ENCODE results near the gene PIGB. TPM values are rescaled to one million over a fixed set of nuclear protein-coding genes. Genes with fewer than 3 reads are reported as not detected.
A peak's percentile ranks its signal among the peaks of the same experiment; 100 is the strongest.

The PIGB gene
- total and polyA plus RNA-seq, 2 of the 8 experiments (the other 6 are each of a cell fraction or from before 2014, with no cell fraction given), result 4.3 to 11.7 TPM

GRCh38 chr15:55277715-55278114 is 41.3 kb upstream of the PIGB start:
- no peak overlapping the region for H2BK5ac ChIP-seq (ENCODE audit: low read depth, low read length)
- H3K4me2 ChIP-seq (ENCODE audit: insufficient read depth in 1 of 2, low read depth in 2 of 2, low read length in 2 of 2), result no peak overlapping the region
- no peak overlapping the region for H2BK15ac ChIP-seq (ENCODE audit: low read length)
- H2BK12ac ChIP-seq (ENCODE audit: low read depth, low read length), result no peak overlapping the region
- TF ChIP-seq SRF (IDR thresholded peaks at IDR 0.05; ENCODE audit: low read depth, low read length), result no peak
- TF ChIP-seq CBX5 (IDR thresholded peaks at IDR 0.05; ENCODE audit: low read depth, low read length), result no peak
- TF ChIP-seq EZH2 (IDR thresholded peaks at IDR 0.05; ENCODE audit: low read depth, low read length, severe bottlenecking), result no peak
- no peak for TF ChIP-seq FOSL1 (IDR thresholded peaks at IDR 0.05; ENCODE audit: insufficient read depth, low read depth, low read length)
- TF ChIP-seq ZNF274 (IDR thresholded peaks at IDR 0.05; ENCODE audit: borderline replicate concordance, extremely low read depth, low read length), result no peak
- TF ChIP-seq BRCA1 (IDR thresholded peaks at IDR 0.05; ENCODE audit: low read depth, low read length), result no peak
- TF ChIP-seq JUND (IDR thresholded peaks at IDR 0.05; ENCODE audit: low read length), result no peak
- TF ChIP-seq EGR1 (IDR thresholded peaks at IDR 0.05; ENCODE audit: borderline replicate concordance, low read depth, low read length), result no peak
- TF ChIP-seq ATF3 (IDR thresholded peaks at IDR 0.05; ENCODE audit: insufficient read depth, low read depth, low read length), result no peak
- no peak for TF ChIP-seq BACH1 (IDR thresholded peaks at IDR 0.05; ENCODE audit: low read length)
- TF ChIP-seq TCF12 (IDR thresholded peaks at IDR 0.05; ENCODE audit: low read depth, low read length), result no peak
- no peak for TF ChIP-seq TAF7 (optimal IDR thresholded peaks at IDR 0.05; ENCODE audit: borderline replicate concordance, low read depth, low read length)
- no peak for TF ChIP-seq SP2 (IDR thresholded peaks at IDR 0.05; ENCODE audit: low read length)
- no peak for TF ChIP-seq POLR2A (IDR thresholded peaks at IDR 0.05; ENCODE audit: control extremely low read depth in 1 of 2, low read depth in 2 of 2, low read length in 2 of 2)
- TF ChIP-seq PHF8 (conservative IDR thresholded peaks at IDR 0.05; ENCODE audit: low read depth, low read length), result no peak
- no peak for TF ChIP-seq ASH2L (IDR thresholded peaks at IDR 0.05; ENCODE audit: low read length)
- H2BK120ac ChIP-seq (replicated peaks; ENCODE audit: low read depth, low read length), result no peak overlapping the region
- no peak overlapping the region for H3K27ac ChIP-seq (ENCODE audit: low read depth, low read length)
- H3K14ac ChIP-seq (ENCODE audit: insufficient read length), result peak overlapping the region; percentile 66
- H3K27me3 ChIP-seq (replicated peaks in 1 of 4; ENCODE audit: control insufficient read depth in 3 of 4, extremely low read depth in 1 of 4, insufficient read depth in 3 of 4, low read length in 3 of 4), result no peaks in the 10 kb centered on the region
- 80% methylated on average over 2 of the region's 2 CpGs; no CpG with 5 or more reads in 1 of the 2 experiments for WGBS, 2 experiments (ENCODE audit: extremely low coverage in 1 of 2, insufficient coverage in 1 of 2, insufficient read length in 1 of 2, insufficient replicate concordance in 2 of 2, low coverage in 1 of 2, low lambda C conversion rate in 2 of 2, missing lambda C conversion rate in 1 of 2)
- no peak overlapping the region for H3K4me3 ChIP-seq (ENCODE audit: extremely low read depth in 1 of 4, insufficient read depth in 2 of 4, low read depth in 3 of 4, low read length in 4 of 4)
- ChIA-PET CTCF (ENCODE audit: partially characterized antibody) (no interaction called here), POLR2A (ENCODE audit: partially characterized antibody) (no interaction called here)
- FAIRE-seq (no peak), DNase-seq (ENCODE audit: low read depth in 1 of 2, low spot score in 2 of 2) (no peak)
- no peaks in the 10 kb centered on the region for H3K4me1 ChIP-seq (replicated peaks in 1 of 4; ENCODE audit: control insufficient read depth in 3 of 4, insufficient read depth in 4 of 4, low read length in 3 of 4)
- no peak overlapping the region for H3K9ac ChIP-seq (replicated peaks in 1 of 4; ENCODE audit: extremely low read depth in 1 of 4, low read depth in 3 of 4, low read length in 3 of 4)
- no peak overlapping the region for H2AK5ac ChIP-seq (ENCODE audit: low read depth, low read length)
- H3K4ac ChIP-seq (replicated peaks; ENCODE audit: insufficient read length, low read depth, low read length), result no peak overlapping the region
- H4K20me1 ChIP-seq (replicated peaks in 1 of 2; ENCODE audit: control insufficient read depth in 1 of 2, insufficient read depth in 2 of 2, low read length in 2 of 2), result no peaks in the 10 kb centered on the region
- no peaks in the 10 kb centered on the region for H3K79me1 ChIP-seq (ENCODE audit: low read depth, low read length)
- H3K56ac ChIP-seq (replicated peaks; ENCODE audit: insufficient read length, low read depth, low read length), result no peak overlapping the region
- H3K18ac ChIP-seq (ENCODE audit: extremely low read depth, low read length), result no peak overlapping the region
- H3K23me2 ChIP-seq (ENCODE audit: low read depth, low read length), result no peaks in the 10 kb centered on the region
- H2BK20ac ChIP-seq (ENCODE audit: low read length), result no peak overlapping the region
- H4K8ac ChIP-seq (ENCODE audit: extremely low read depth, insufficient read depth, low read length), result no peak overlapping the region
- no peaks in the 10 kb centered on the region for H3K36me3 ChIP-seq (ENCODE audit: control insufficient read depth in 2 of 4, insufficient read depth in 4 of 4, low read length in 3 of 4)
- H3K9me3 ChIP-seq (ENCODE audit: insufficient read depth in 2 of 2, low read depth in 1 of 2, low read length in 1 of 2), result no peaks in the 10 kb centered on the region
- no peak overlapping the region for H3K23ac ChIP-seq (ENCODE audit: insufficient read length)
- H2AFZ ChIP-seq (ENCODE audit: low read length), result no peak overlapping the region
- H4K5ac ChIP-seq (ENCODE audit: insufficient read length, low read depth, low read length), result no peak overlapping the region
- H3K79me2 ChIP-seq (ENCODE audit: control insufficient read depth in 1 of 2, insufficient read depth in 2 of 2, low read length in 2 of 2), result no peaks in the 10 kb centered on the region
- no peak overlapping the region for H4K91ac ChIP-seq (replicated peaks; ENCODE audit: insufficient read length, low read length)

Measured in H1 (cell line).